Coronary artery (tissue), 2 donors: ENCODE data around the gene NAT9.

Experiments used
- DNase-seq: peaks from one replicate; pipeline ENCODE4 v3.0.0-alpha.2; 2017; ENCODE audit warnings: low spot score
- H3K27ac ChIP-seq, 2 donors: fragments of 200-600 bp; sonication (generic); one replicate each; pipeline ENCODE4 v1.5.1; 2016 to 2019
- H3K4me3 ChIP-seq: fragments of 200-600 bp; sonication (generic); 2 replicates; pipeline ENCODE4 v1.5.1; 2016; ENCODE audit warnings: mild to moderate bottlenecking, moderate library complexity
- CTCF ChIP-seq: fragments of 200-600 bp; sonication (generic); IDR thresholded peaks from one replicate; pipeline ENCODE4 v1.5.1; 2019; ENCODE audit warnings: antibody characterized with exemption

NAT9 gene

GRCh38 chr17:74818291-74818938 is 42.3 kb upstream of the NAT9 start:
- H3K27ac ChIP-seq: no peak overlapping the region
- no peak for TF ChIP-seq CTCF
- DNase-seq: no peak

GRCh38 chr17:74816905-74817620 is 40.9 kb upstream of the NAT9 start:
- Histone ChIP-seq H3K27ac (no peak overlapping the region), H3K4me3 (no peak overlapping the region)
- DNase-seq: no peak
- no peak for TF ChIP-seq CTCF

More at GRCh38 chr17:74818291-74818938, 42.3 kb upstream of the NAT9 start:
- H3K4me3 ChIP-seq: no peak overlapping the region

- no peak overlapping the region for H3K27ac ChIP-seq
- no peak overlapping the region for H3K4me3 ChIP-seq
- no peak for TF ChIP-seq CTCF
- no peak for DNase-seq
These were observed 39.6 kb upstream of the NAT9 start for GRCh38 chr17:74815550-74816370.

GRCh38 chr17:74815067-74815466 is 38.9 kb upstream of the NAT9 start:
- Histone ChIP-seq H3K27ac (no peak overlapping the region), H3K4me3 (no peak overlapping the region)
- no peak for DNase-seq
- TF ChIP-seq CTCF: no peak

GRCh38 chr17:74814453-74814852 is 38.3 kb upstream of the NAT9 start:
- Histone ChIP-seq H3K27ac (no peak overlapping the region), H3K4me3 (no peak overlapping the region)
- TF ChIP-seq CTCF: no peak
- no peak for DNase-seq

GRCh38 chr17:74812109-74813009 is 36.2 kb upstream of the NAT9 start:
- Histone ChIP-seq H3K4me3 (peak overlapping the region; percentile 32), H3K27ac (peak overlapping the region in 1 of 2 donors; percentile 62)
- DNase-seq: no peak
- no peak for TF ChIP-seq CTCF
